K562 (cell line): ENCODE data around the gene SNX3. TPM values are rescaled to one million over a fixed set of nuclear protein-coding genes. Genes with fewer than 3 reads are reported as not detected.
A peak's percentile ranks its signal among the peaks of the same experiment; 100 is the strongest.

Experiments used
- ATAC-seq: fragments of 200-7000 bp; cut with Tn5 transposase; 3 replicates; pipeline ENCODE4 v1.9.1; 2020; ENCODE audit warnings: moderate library complexity
- BruUV-seq: library from RNA; stranded (reverse); fragments of 400-500 nt; replicated peaks from 2 replicates; lab custom pipeline; 2021; lab: Mats Ljungman, UMichigan
- CTCF ChIA-PET: fragments of 300-600 bp; formaldehyde crosslinking; extraction: SDS; loops from one replicate; lab custom pipeline; 2021; ENCODE audit warnings: low intra/inter-chr PET ratio; lab: Yijun Ruan, JAX
- POLR2A ChIA-PET: fragments of 300-600, 350-650 bp; sonication (Branson Sonifier 250); formaldehyde crosslinking; extraction: SDS; loops from one replicate; lab custom pipeline; 2021; ENCODE audit warnings: antibody characterized with exemption, inconsistent platforms; lab: Yijun Ruan, JAX
- DNase-seq, 4 experiments: peaks; one replicate each; pipeline versions ENCODE4 v3.0.0 to v3.0.0-alpha.2; 2011 to 2018; ENCODE audit warnings: low spot score in 3 of 4, mixed read lengths in 3 of 4; ENCODE audit errors: extremely low read depth in 1 of 4
- FAIRE-seq: peaks from 2 replicates; lab custom pipeline; 2011; peaks lifted over from hg19 to GRCh38; lab: Jason Lieb, UNC
- H2AFZ ChIP-seq: 2 replicates; pipeline ENCODE4 v1.6.0; 2011; ENCODE audit warnings: low read depth, low read length, control low read depth, inconsistent platforms
- H3K27ac ChIP-seq: fragments of 200-600 bp; 3 replicates; pipeline ENCODE4 v1.8.0; 2011; ENCODE audit warnings: low read depth, mild to moderate bottlenecking, control low read depth, inconsistent platforms, low read length, moderate library complexity, mixed read lengths; ENCODE audit errors: extremely low read depth
- H3K27me3 ChIP-seq, 2 experiments: fragments of 300-600 bp in 1 of 2; 2 replicates in 1 of 2; 3 replicates in 1 of 2; pipeline versions ENCODE4 v1.6.0 to v1.8.0; 2011; ENCODE audit warnings: inconsistent platforms in 2 of 2, low read length in 2 of 2, mild to moderate bottlenecking in 1 of 2, mixed read lengths in 1 of 2, moderate library complexity in 1 of 2; ENCODE audit not compliant: control insufficient read depth in 2 of 2, insufficient read depth in 2 of 2
- H3K36me3 ChIP-seq: fragments of 300-600 bp; 3 replicates; pipeline ENCODE4 v1.8.0; 2011; ENCODE audit warnings: mild to moderate bottlenecking, low read length, inconsistent platforms; ENCODE audit not compliant: control insufficient read depth, insufficient read depth
- H3K4me1 ChIP-seq, 2 experiments: fragments of 200-600 bp in 1 of 2; replicated peaks in 1 of 2; 2 replicates in 1 of 2; 3 replicates in 1 of 2; pipeline versions ENCODE4 v1.5.1 to v1.8.0; 2011; ENCODE audit warnings: inconsistent platforms in 2 of 2, low read length in 2 of 2, mild to moderate bottlenecking in 1 of 2, mixed read lengths in 1 of 2, moderate library complexity in 1 of 2; ENCODE audit not compliant: control insufficient read depth in 2 of 2, insufficient read depth in 2 of 2
- H3K4me2 ChIP-seq: 2 replicates; pipeline ENCODE4 v1.6.1; 2011; ENCODE audit warnings: low read length, control low read depth, inconsistent platforms, mixed read lengths; ENCODE audit not compliant: insufficient read depth
- H3K4me3 ChIP-seq: fragments of 200-600 bp; sonication (generic), shearing (Covaris generic); 2 replicates; pipeline ENCODE4 v1.5.1; 2016; ENCODE audit warnings: control low read depth, inconsistent platforms
- H3K79me2 ChIP-seq: fragments of 200-600 bp; 3 replicates; pipeline ENCODE4 v1.8.0; 2011; ENCODE audit warnings: low read length, inconsistent platforms; ENCODE audit not compliant: control insufficient read depth, insufficient read depth
- H3K9ac ChIP-seq, 2 experiments: 2 replicates each; pipeline versions ENCODE4 v1.6.0 to v1.6.1; 2011; ENCODE audit warnings: low read depth in 2 of 2, low read length in 2 of 2, control low read depth in 1 of 2, inconsistent platforms in 1 of 2, mild to moderate bottlenecking in 1 of 2, mixed read lengths in 1 of 2; ENCODE audit not compliant: insufficient read depth in 1 of 2
- H3K9me1 ChIP-seq: one replicate; pipeline ENCODE4 v1.6.0; 2011; ENCODE audit warnings: inconsistent platforms, mild to moderate bottlenecking, low read length, moderate library complexity; ENCODE audit not compliant: control insufficient read depth, insufficient read depth
- H3K9me3 ChIP-seq: replicated peaks from 2 replicates; pipeline ENCODE4 v1.5.1; 2011; ENCODE audit warnings: low read depth, low read length, inconsistent platforms; ENCODE audit not compliant: control insufficient read depth, insufficient read depth
- H4K20me1 ChIP-seq: replicated peaks from 2 replicates; pipeline ENCODE4 v1.6.1; 2011; ENCODE audit warnings: low read length, inconsistent platforms, mixed read lengths; ENCODE audit not compliant: control insufficient read depth, insufficient read depth
- CTCF ChIP-seq, 3 experiments: IDR thresholded peaks in 2 of 3; conservative IDR thresholded peaks in 1 of 3; 2 replicates each; pipeline ENCODE4 v1.5.1; 2011 to 2012; ENCODE audit warnings: low read length in 3 of 3, mild to moderate bottlenecking in 3 of 3, control low read depth in 2 of 3, improper control_type of control experiment in 1 of 3, inconsistent platforms in 1 of 3, low read depth in 1 of 3, mixed read lengths in 1 of 3, moderate library complexity in 1 of 3; ENCODE audit not compliant: insufficient read depth in 2 of 3
- EP300 ChIP-seq: IDR thresholded peaks from 2 replicates; pipeline ENCODE4 v1.6.1; 2012; ENCODE audit warnings: low read length, improper control_type of control experiment
- RAD21 ChIP-seq, 2 experiments: fragments of 250-450 bp in 1 of 2; fragments of 450-650 bp in 1 of 2; sonication (Bioruptor Pico) in 1 of 2; formaldehyde crosslinking in 1 of 2; IDR thresholded peaks in 1 of 2; conservative IDR thresholded peaks in 1 of 2; 2 replicates each; pipeline versions ENCODE4 v1.4.0 to v1.8.0; 2020 to 2022; ENCODE audit warnings: mild to moderate bottlenecking in 2 of 2, moderate library complexity in 1 of 2
- SMAD2 ChIP-seq: fragments of 150-350 bp; IDR thresholded peaks from 2 replicates; pipeline ENCODE4 v1.6.1; 2014; ENCODE audit warnings: low read depth, mild to moderate bottlenecking, low read length
- SP1 ChIP-seq: sonication (generic); formaldehyde crosslinking; IDR thresholded peaks from 2 replicates; pipeline ENCODE4 v1.8.1; 2022; ENCODE audit warnings: mild to moderate bottlenecking, missing genetic modification reagents
- TEAD4 ChIP-seq, 2 experiments: sonication (generic) in 1 of 2; formaldehyde crosslinking in 1 of 2; IDR thresholded peaks; 2 replicates each; pipeline versions ENCODE4 v1.6.1 to v1.8.0; 2012 to 2022; ENCODE audit warnings: borderline replicate concordance in 1 of 2, inconsistent platforms in 1 of 2, low read length in 1 of 2, mild to moderate bottlenecking in 1 of 2, missing genetic modification reagents in 1 of 2
- TRIM28 ChIP-seq: fragments of 450-650 bp; IDR thresholded peaks from 2 replicates; pipeline ENCODE4 v1.6.1; 2017
- ZBTB40 ChIP-seq, 2 experiments: fragments of 450-650 bp in 1 of 2; sonication (generic) in 1 of 2; formaldehyde crosslinking in 1 of 2; IDR thresholded peaks; 2 replicates each; pipeline versions ENCODE4 v1.7.1 to v1.9.0; 2016 to 2022; ENCODE audit warnings: inconsistent platforms in 1 of 2, mild to moderate bottlenecking in 1 of 2, missing genetic modification reagents in 1 of 2
- WGBS: fragments of 100-300 bp; shearing (Covaris generic); methylation state at CpG from one replicate; pipeline ENCODE4 v1.1.6; 2016; ENCODE audit warnings: low coverage, mixed read lengths; ENCODE audit not compliant: insufficient coverage; ENCODE audit errors: missing lambda C conversion rate; 5-methylcytosine and 5-hydroxymethylcytosine counted together
- in situ Hi-C: fragments of 300-500 bp; cut with MboI; formaldehyde crosslinking; loops from 4 replicates; pipeline ENCODE4 v1.15.0; 2018; ENCODE audit warnings: inconsistent platforms, mixed read lengths
- intact Hi-C: fragments of 100-400 bp; cut with micrococcal nuclease; formaldehyde crosslinking; loops from 2 replicates; pipeline ENCODE4 v1.14.2; 2022
- polyA plus RNA-seq, 8 experiments: library from polyadenylated mRNA; depleted of rRNA in 4 of 8; stranded (reverse) in 5 of 8; unstranded in 3 of 8; fragments of >200 nt; fragmentation: Nextera tagmentation in 2 of 8; fragmentation: Illumina TruSeq in 1 of 8; extraction: Ambion mirVana in 2 of 8; extraction: Trizol in 1 of 8; gene quantifications; 2 replicates each; pipeline versions ENCODE4 v1.2.1 to v1.2.3, GENCODE V29; 2011 to 2014; ENCODE audit warnings: inconsistent platforms in 1 of 8, missing spikeins in 1 of 8
- total RNA-seq, 7 experiments: library from RNA; depleted of rRNA in 6 of 7; stranded (reverse); fragments of >200 nt in 6 of 7; fragmentation: Illumina TruSeq in 2 of 7; extraction: Trizol in 2 of 7; gene quantifications; 2 replicates each; pipeline versions ENCODE4 v1.2.1 to v1.2.3, GENCODE V29; 2011 to 2021; ENCODE audit warnings: low replicate concordance in 1 of 7

SNX3 gene
- total and polyA plus RNA-seq, 9 of the 15 experiments (the other 6 are each of a cell fraction or from before 2014, with no cell fraction given): 48.9 to 410 (median 159) TPM

- ATAC-seq (peak; percentile 90), DNase-seq (peak; percentile 38 to 61 (median 41)), FAIRE-seq (peak; percentile 78)
- Histone ChIP-seq H3K36me3 (peaks cover 56% of the 10 kb centered on the region; the same call in 2 of the 3 replicates), H3K9me1 (no peaks in the 10 kb centered on the region), H3K4me3 (no peak overlapping the region), H3K4me1 (peaks cover 3 to 6% of the 10 kb centered on the region in 2 experiments; a peak in 2 of 5 replicates), H3K79me2 (peaks cover 89% of the 10 kb centered on the region), H3K4me2 (no peak overlapping the region), H3K27ac (no peak overlapping the region), H3K27me3 (no peaks in the 10 kb centered on the region), H3K9me3 (no peaks in the 10 kb centered on the region), H3K9ac (no peak overlapping the region), H4K20me1 (peaks cover 8% of the 10 kb centered on the region), H2AFZ (no peak overlapping the region)
- ChIA-PET CTCF (interaction anchor here (0.6 kb wide), 1 partner anchor 1913 kb away, joined by 5 read pairs; no protein-coding TSS in a partner anchor), POLR2A (interaction anchor here (1.4 to 2.6 kb wide), 2 partner anchors 8 to 11 kb away, joined by 4 to 12 read pairs; partner anchors contain the start of gene SNX3)
- no TSS peak for BruUV-seq
- intact Hi-C loops: loop anchor here (1.0 to 10.0 kb wide), 5 partner anchors 73 to 276 kb away; no protein-coding TSS in a partner anchor
- 34% methylated on average over 2 of the region's 2 CpGs for WGBS
- in situ Hi-C loops: no loop called here
- 0 out of 2 replicates have a peak, but pooled peaks have one; percentile 13 for TF ChIP-seq TEAD4 (IDR thresholded peaks at IDR 0.05; ENCODE audit: low read length)
- TF ChIP-seq TEAD4 (CRISPR knock-in tag; IDR thresholded peaks at IDR 0.05; ENCODE audit: borderline replicate concordance): no peak
- TF ChIP-seq CTCF (IDR thresholded peaks at IDR 0.05 in 2 of 3, conservative IDR thresholded peaks at IDR 0.05 in 1 of 3; ENCODE audit: insufficient read depth in 2 of 3, low read depth in 1 of 3, low read length in 3 of 3): peak; percentile 51 to 67 (median 54)
- TF ChIP-seq SMAD2: no peak
- peak; percentile 24 to 71; a peak in 3 of 4 replicates for TF ChIP-seq RAD21 (CRISPR knock-in tag; conservative IDR thresholded peaks at IDR 0.05 in 1 of 2, IDR thresholded peaks at IDR 0.05 in 1 of 2)
- TF ChIP-seq SP1 (CRISPR knock-in tag): no peak
- no peak for TF ChIP-seq EP300
- TF ChIP-seq ZBTB40 (IDR thresholded peaks at IDR 0.05): peak; percentile 96
- peak; percentile 91 for TF ChIP-seq ZBTB40 (CRISPR knock-in tag; IDR thresholded peaks at IDR 0.05)
- no peak for TF ChIP-seq TRIM28
Observed at GRCh38 chr6:108250240-108250866, 10.5 kb downstream of the SNX3 start.
